Suprapubic skin (tissue), 4 donors: ENCODE measurements around the gene WSB1. TPM values are rescaled to one million over a fixed set of nuclear protein-coding genes. Genes with fewer than 3 reads are reported as not detected.
A peak's percentile ranks its signal among the peaks of the same experiment; 100 is the strongest.

Experiments
- DNase-seq, 2 donors: peaks; one replicate each; pipeline ENCODE4 v3.0.0-alpha.2; 2019; ENCODE audit warnings: low spot score in 2 of 2
- H3K27ac ChIP-seq: fragments of 200-600 bp; sonication (generic); one replicate; pipeline ENCODE4 v1.5.1; 2019
- H3K27me3 ChIP-seq: fragments of 200-600 bp; sonication (generic); one replicate; pipeline ENCODE4 v1.5.1; 2019
- H3K36me3 ChIP-seq: fragments of 200-600 bp; sonication (generic); one replicate; pipeline ENCODE4 v1.5.1; 2019
- H3K4me1 ChIP-seq: fragments of 200-600 bp; sonication (generic); one replicate; pipeline ENCODE4 v1.5.1; 2019
- H3K4me3 ChIP-seq: fragments of 200-600 bp; sonication (generic); one replicate; pipeline ENCODE4 v1.5.1; 2019; ENCODE audit warnings: mild to moderate bottlenecking
- H3K9me3 ChIP-seq: fragments of 200-600 bp; sonication (generic); one replicate; pipeline ENCODE4 v1.5.1; 2019
- EP300 ChIP-seq: sonication (generic); formaldehyde crosslinking; IDR thresholded peaks from one replicate; pipeline ENCODE4 v1.6.1; 2017; ENCODE audit warnings: antibody characterized with exemption
- POLR2A ChIP-seq, 2 donors: fragments of 450-650 bp; IDR thresholded peaks; one replicate each; pipeline ENCODE4 v1.6.1; 2017; ENCODE audit warnings: antibody characterized with exemption in 2 of 2, mild to moderate bottlenecking in 2 of 2, moderate library complexity in 2 of 2
- POLR2AphosphoS5 ChIP-seq, 3 donors: sonication (generic); formaldehyde crosslinking; IDR thresholded peaks; one replicate each; pipeline ENCODE4 v1.6.1; 2017; ENCODE audit warnings: antibody characterized with exemption in 3 of 3
- WGBS: methylation state at CpG from one replicate; pipeline ENCODE4 v1.1.5; 2018; 5-methylcytosine and 5-hydroxymethylcytosine counted together
- total RNA-seq, 4 donors: library from RNA; depleted of rRNA; stranded (reverse); fragments of >200 nt; gene quantifications; one replicate each; pipeline ENCODE4 v1.1.0, GENCODE V29; 2016
- TF ChIP-seq, protein P1 (sequence below), 2 donors: fragments of 200-600 bp in 1 of 2; fragments of 450-650 bp in 1 of 2; sonication (generic) in 1 of 2; IDR thresholded peaks; one replicate each; pipeline ENCODE4 v1.5.1; 2016 to 2019; ENCODE audit warnings: antibody characterized with exemption in 2 of 2, mild to moderate bottlenecking in 1 of 2, moderate library complexity in 1 of 2

The WSB1 gene
- total RNA-seq, 4 donors from 2014 or later = 38.5 to 206 (median 57.2) TPM

DNA sequence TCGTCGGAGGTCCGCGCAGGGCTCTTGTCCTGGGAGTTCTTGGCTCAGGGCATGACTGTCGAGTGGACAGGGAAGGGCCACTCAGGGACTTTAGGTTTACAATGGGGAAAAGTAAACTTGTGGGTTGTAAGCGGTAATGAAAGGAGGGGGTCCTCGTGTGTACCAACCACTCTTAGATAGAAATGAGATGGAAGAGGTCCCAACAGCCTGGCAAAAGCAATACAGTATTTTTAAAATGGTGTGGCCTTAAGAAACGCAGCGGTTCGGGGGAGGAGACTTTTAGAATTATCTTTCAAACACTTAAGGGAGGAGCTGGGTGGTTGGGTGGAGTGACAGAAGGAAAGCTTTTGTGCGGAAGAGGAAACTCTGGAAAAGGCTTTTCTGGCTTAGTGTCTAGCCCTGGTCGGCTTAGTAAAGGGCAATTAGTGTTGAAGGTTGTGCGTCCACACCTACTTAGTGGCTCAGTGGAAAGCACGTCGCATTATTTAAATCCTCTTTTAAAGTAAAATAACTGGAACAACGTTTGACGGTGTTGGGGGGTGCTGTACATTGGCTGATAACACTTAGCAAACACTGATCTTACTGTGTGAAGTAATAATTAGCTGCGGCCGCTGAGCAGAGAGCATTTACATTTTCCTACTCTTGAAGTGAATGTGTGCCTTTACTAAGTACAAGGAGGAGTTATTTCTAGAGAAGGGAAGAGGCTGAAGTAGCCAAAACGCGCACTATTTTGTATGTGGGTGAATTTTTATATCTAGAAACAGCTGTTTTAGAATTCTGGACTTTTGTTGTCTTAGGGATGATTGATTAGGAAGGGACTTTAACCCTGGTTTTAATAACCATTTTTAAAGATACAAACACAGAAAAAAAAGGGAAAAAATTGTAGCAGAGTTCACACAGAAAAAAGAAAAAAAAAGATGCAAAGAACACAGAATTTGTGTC, 1.0 kb downstream of the WSB1 start:
- DNase-seq = peak; percentile 74 to 87
- no peaks in the 10 kb centered on the region for H3K27me3 ChIP-seq

DNA sequence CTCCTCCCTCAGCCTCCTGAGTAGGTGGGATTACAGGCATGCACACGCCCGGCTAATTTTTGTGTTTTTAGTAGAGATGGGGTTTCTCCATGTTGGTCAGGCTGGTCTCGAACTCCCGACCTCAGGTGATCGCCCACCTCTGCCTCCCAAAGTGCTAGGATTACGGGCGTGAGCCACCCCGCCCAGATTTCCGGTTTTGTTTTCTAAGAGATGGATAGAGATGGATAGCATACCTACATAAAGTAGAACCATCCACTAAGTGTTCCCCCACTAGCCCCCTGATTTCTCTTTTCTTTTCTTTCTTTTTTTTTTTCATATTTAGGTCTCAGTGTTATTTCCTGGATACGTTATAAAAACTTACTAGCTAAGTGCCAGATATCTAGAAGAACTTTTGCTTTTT, 2.0 kb downstream of the WSB1 start:
- H3K4me3 ChIP-seq = peak overlapping the region; percentile 72
- no peaks in the 10 kb centered on the region for H3K9me3 ChIP-seq
- H3K36me3 ChIP-seq = no peaks in the 10 kb centered on the region
- H3K27ac ChIP-seq = peak overlapping the region; percentile 97
- TF ChIP-seq EP300 (no peak), POLR2A (IDR thresholded peaks at IDR 0.05) (no peak), POLR2AphosphoS5 (IDR thresholded peaks at IDR 0.05) (no peak)
- TF ChIP-seq, protein P1, sequence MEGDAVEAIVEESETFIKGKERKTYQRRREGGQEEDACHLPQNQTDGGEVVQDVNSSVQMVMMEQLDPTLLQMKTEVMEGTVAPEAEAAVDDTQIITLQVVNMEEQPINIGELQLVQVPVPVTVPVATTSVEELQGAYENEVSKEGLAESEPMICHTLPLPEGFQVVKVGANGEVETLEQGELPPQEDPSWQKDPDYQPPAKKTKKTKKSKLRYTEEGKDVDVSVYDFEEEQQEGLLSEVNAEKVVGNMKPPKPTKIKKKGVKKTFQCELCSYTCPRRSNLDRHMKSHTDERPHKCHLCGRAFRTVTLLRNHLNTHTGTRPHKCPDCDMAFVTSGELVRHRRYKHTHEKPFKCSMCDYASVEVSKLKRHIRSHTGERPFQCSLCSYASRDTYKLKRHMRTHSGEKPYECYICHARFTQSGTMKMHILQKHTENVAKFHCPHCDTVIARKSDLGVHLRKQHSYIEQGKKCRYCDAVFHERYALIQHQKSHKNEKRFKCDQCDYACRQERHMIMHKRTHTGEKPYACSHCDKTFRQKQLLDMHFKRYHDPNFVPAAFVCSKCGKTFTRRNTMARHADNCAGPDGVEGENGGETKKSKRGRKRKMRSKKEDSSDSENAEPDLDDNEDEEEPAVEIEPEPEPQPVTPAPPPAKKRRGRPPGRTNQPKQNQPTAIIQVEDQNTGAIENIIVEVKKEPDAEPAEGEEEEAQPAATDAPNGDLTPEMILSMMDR (IDR thresholded peaks at IDR 0.05) = no peak
- WGBS = 13% methylated on average over 10 of the region's 10 CpGs
- no peaks in the 10 kb centered on the region for H3K27me3 ChIP-seq
- peaks cover 59% of the 10 kb centered on the region for H3K4me1 ChIP-seq
- DNase-seq = no peak

More for the DNA sequence above, 1.0 kb downstream of the WSB1 start:
- Histone ChIP-seq H3K9me3 (no peaks in the 10 kb centered on the region), H3K4me1 (peaks cover 49% of the 10 kb centered on the region), H3K27ac (peak overlapping the region; percentile 97), H3K36me3 (no peaks in the 10 kb centered on the region), H3K4me3 (peak overlapping the region; percentile 72)
- TF ChIP-seq POLR2A (IDR thresholded peaks at IDR 0.05) = peak in 1 of 2 donors; percentile 72
- TF ChIP-seq, protein P1 (IDR thresholded peaks at IDR 0.05) = no peak
- 1% methylated on average over 20 of the region's 21 CpGs for WGBS

GRCh38 chr17:27296428-27296979, 2.6 kb downstream of the WSB1 start:
- no peaks in the 10 kb centered on the region for H3K9me3 ChIP-seq
- DNase-seq = no peak
- peaks cover 63% of the 10 kb centered on the region for H3K4me1 ChIP-seq

GRCh38 chr17:27299384-27300049, 5.6 kb downstream of the WSB1 start:
- Histone ChIP-seq H3K9me3 (no peaks in the 10 kb centered on the region), H3K27ac (no peak overlapping the region), H3K27me3 (no peaks in the 10 kb centered on the region), H3K36me3 (peaks cover 1% of the 10 kb centered on the region), H3K4me1 (peaks cover 68% of the 10 kb centered on the region), H3K4me3 (no peak overlapping the region)
- no peak for TF ChIP-seq POLR2AphosphoS5 (IDR thresholded peaks at IDR 0.05)
- TF ChIP-seq, protein P1 (IDR thresholded peaks at IDR 0.05) = no peak
- TF ChIP-seq POLR2A (IDR thresholded peaks at IDR 0.05) = no peak
- no peak for TF ChIP-seq EP300
- no peak for DNase-seq
- WGBS = 76% methylated on average over 5 of the region's 5 CpGs

More at GRCh38 chr17:27296428-27296979, 2.6 kb downstream of the WSB1 start:
- peak overlapping the region; percentile 72 for H3K4me3 ChIP-seq
- H3K36me3 ChIP-seq = no peaks in the 10 kb centered on the region
- 9% methylated on average over 2 of the region's 2 CpGs for WGBS
- peak overlapping the region; percentile 97 for H3K27ac ChIP-seq
- H3K27me3 ChIP-seq = no peaks in the 10 kb centered on the region
- TF ChIP-seq POLR2AphosphoS5 (IDR thresholded peaks at IDR 0.05) (no peak), POLR2A (IDR thresholded peaks at IDR 0.05) (no peak), EP300 (no peak)
- TF ChIP-seq, protein P1 (IDR thresholded peaks at IDR 0.05) = no peak

DNA sequence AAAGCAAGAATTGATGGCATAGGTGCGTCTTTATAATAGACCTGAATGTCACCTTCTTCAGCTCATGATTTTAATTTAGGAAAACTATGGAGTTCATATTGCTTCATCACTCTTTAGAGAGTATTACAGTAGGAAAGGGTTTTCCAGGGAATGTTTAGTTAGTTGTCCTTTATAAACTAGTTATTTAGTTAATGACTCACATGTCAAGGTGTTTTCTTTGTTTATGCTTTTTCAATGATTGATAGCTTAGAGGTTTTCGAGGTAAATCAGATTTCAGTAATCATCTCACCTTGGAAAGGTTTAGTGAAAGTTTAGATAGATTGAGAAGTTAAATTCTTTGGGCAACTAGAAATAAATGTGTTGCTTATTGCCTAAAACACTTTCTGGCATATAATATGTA, 9.8 kb downstream of the WSB1 start:
- Histone ChIP-seq H3K36me3 (peaks cover 37% of the 10 kb centered on the region), H3K27ac (no peak overlapping the region), H3K4me3 (no peak overlapping the region), H3K4me1 (peaks cover 39% of the 10 kb centered on the region), H3K9me3 (no peaks in the 10 kb centered on the region), H3K27me3 (no peaks in the 10 kb centered on the region)
- DNase-seq = no peak
- WGBS = 66% methylated on average over 2 of the region's 2 CpGs
- TF ChIP-seq POLR2AphosphoS5 (IDR thresholded peaks at IDR 0.05) (no peak), POLR2A (IDR thresholded peaks at IDR 0.05) (no peak), EP300 (no peak)
- TF ChIP-seq, protein P1 (IDR thresholded peaks at IDR 0.05) = no peak
